HG02588 (cell line): ENCODE results near the gene RENBP.

ENCODE experiments used
- ATAC-seq: cut with Tn5 transposase; IDR thresholded peaks from one replicate; pipeline ENCODE4 v1.9.1; 2021; ENCODE audit warnings: mild to moderate bottlenecking, moderate library complexity; ENCODE audit not compliant: unreplicated experiment

RENBP gene

DNA sequence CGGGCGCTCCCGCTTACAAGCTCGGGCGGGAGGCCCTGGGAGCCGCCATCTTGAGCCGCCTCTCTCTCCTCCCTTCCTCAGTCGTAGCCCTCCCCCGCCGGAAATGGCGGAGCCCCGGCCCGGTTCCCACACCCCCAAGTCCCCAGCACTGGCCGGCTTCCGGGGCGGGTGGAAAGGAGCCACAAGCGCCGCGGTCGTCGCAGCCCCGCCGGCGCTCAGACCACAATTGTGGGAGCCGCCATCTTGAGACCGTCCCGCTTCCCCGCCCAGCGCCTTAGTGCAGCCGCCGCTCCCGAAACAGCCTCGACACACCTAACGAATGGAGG lies 26.6 kb upstream of the RENBP start:
- peak; percentile 35 for ATAC-seq

GRCh38 chrX:153970357-153971123 lies 26.1 kb upstream of the RENBP start:
- no peak for ATAC-seq

DNA sequence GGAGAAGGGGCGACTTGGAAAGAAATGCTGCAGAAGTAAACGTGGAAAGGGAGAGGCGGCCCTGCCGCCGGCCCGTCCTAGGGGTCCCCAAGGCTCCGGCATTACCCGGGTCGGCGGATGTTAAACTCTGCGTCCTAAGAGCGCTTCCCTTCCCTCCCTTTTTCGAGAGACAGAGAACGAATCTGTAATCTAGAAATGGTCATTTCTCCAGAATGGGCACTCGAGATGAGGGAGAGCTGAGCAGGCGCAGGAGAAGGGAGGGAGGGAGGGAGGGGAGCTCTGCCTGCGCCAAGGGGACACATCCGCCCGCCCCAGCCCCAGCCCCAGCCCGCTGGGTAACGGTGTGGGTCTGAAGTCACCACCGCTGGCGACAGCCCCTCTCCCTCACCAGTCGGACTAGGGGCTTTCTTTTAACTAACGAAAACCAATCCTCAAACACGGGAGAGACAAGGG lies 25.5 kb upstream of the RENBP start:
- no peak for ATAC-seq

- no peak for ATAC-seq
Observed at GRCh38 chrX:153969125-153969903, 24.9 kb upstream of the RENBP start.

DNA sequence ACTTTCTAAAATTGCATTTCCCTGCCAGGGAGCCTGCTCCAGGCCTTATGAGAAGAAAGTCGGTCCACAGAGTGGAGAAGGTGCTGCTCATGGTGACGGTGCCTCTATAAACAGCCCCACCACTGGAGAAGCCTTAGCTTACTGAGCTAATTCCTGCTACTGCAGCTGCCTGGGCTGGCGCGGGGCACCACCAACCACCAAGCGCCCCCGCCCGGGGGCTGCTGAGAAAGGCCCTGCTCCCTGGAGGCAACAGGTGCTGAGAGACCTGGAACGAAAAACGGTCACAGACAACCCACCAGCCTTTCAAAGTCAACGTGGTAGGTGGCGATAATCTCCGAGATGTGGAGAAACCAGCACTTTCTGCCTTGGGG lies 24.3 kb upstream of the RENBP start:
- no peak for ATAC-seq

- no peak for ATAC-seq
Observed at GRCh38 chrX:153968255-153968654, 23.8 kb upstream of the RENBP start.

DNA sequence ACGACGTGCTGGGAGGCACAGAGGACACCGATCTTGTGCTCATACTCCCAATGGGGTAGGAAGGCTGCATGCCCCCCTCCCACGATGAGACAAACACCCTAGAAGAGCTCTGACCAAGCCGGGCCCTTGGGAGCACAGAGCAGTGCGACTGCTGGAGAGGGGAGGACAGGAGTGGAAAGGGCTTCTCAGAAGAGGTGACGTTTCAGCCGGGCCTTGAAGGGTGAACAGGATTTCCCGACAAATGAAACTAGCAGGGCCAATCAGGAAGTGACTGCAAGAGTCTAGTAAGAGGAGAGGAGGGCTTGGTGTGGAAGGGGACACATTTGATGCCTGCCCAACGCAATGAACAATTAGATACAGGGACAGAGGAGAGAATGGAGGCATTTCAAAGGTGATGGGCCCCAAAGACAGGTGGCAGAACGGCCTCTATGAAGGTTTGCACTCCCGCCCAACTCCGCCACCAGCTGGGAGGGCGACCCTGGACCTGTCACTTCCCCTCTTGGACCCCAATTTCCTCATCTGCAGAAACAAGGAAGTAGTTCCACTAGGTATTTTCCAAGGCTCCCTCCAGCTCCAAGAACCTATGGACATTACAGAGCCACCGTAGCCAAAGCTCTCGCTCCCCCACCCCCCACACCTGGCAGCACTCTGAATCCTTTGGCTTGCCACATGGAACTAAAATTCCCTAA lies 23.2 kb upstream of the RENBP start:
- no peak for ATAC-seq

DNA sequence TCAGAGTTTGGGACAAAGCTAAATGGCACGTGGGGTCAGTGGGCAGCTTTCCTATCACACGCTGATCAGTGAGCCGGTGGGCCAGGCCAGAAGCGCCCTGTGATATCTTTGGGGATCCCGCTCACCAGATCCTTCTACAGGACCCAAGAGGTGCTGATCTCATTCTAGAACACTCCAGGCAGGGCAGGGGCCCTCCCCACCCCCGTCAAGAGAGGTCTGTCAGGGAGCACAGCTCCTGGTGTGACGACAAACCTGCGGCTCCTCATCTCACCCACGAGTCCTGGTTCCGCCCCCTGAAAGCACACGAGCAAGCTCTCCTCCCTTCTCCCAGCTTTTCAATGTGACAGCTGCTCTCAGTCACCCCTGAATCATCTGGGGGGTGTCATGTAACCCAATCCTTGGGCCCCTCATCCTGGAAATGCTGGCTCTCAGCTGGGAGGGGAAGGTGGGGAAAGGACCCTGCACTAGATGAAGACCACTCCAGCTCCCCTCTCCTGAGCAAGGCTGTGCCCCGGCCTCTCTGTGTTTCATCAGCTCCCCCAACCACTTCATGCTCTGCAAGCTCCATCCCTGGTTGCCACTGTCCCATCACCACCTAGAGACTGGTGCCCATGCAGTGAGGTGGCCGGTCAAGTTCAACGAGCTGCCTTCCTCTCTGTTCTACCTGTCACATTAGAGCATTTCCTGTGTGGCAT lies 22.5 kb upstream of the RENBP start:
- ATAC-seq, result no peak

DNA sequence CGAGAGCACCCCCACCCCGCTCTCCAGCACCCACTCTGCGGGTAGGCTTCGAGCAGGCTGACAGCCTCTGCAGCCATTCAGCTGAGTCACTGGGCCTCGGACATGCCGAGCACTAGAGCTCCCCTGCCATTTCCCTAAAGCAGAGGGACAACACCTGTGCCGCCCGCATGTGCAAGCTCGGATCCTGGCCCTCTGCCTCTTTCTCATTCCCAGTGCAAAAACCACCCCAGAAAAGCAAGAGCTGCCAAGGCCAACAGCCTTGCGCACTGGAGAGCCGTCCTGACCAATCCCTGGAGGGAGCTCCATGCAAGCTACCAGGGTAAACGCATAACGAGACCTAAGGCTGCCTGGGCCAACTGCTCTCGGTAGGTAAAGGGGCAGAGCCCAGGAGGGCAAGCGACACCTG lies 21.8 kb upstream of the RENBP start:
- no peak for ATAC-seq

- no peak for ATAC-seq
Observed at GRCh38 chrX:153965406-153965805, 21.0 kb upstream of the RENBP start.

DNA sequence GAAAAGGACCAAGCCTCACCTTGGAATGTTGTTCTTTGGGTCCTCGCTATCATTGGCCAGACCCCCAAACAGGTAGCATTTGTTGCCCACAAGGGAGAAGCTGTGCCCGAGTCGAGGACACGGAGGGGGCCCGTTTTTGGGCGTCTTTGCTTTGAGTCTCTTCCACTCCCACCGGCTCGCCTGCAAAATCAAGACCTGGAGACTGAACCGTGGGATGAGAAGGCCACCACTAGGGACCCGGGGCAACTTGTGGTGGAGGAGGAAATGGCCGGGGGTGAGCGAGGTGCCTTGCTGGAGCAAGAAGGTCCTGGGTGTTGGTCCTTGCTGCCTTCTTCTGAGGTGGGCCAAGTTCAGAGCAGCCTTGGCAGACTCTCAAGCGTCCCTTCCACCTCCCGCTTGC lies 19.7 kb upstream of the RENBP start:
- ATAC-seq, result no peak

DNA sequence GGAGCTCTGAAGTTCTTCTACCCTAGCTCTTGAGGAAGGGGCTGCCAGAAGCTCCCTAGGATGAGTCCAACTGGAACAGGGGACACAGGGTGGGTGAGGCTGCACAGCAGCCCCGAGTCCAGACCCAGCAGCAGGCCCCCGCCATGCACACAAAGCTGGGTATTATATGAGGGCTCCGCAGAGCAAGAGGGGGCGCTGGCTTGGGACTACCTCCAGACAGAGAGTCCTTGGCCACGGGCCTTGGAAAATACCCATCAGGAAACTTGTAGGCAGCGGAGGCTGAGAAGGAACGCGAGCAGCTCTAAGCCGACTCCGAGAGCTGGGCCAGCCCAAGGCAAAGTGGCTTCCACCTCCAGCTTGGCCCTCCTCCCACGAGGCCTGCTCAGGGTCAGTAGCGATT lies 19.1 kb upstream of the RENBP start:
- ATAC-seq, result no peak

- ATAC-seq, result no peak
Observed at GRCh38 chrX:153961292-153961691, 16.8 kb upstream of the RENBP start.

- no peak for ATAC-seq
Observed at GRCh38 chrX:153960786-153961185, 16.3 kb upstream of the RENBP start.

DNA sequence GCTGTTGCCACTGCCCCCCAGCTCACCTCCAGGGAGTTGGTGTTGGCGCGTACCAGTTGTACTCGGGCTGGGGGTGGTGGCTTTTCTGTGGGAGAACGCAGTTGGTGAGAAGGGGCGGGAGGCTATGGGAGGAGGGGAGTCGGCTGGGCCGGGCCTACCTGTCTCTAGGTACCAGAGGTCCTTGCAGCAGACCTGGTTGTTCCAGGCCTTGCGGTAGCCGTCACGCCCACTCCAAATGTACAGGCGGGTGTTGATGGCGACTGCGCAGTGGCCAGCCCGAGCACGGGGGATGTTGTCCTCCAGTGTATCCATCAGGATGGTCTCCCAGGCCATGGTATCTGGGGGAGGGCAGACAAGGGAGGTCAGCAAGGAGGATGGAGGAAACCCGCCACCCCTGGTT lies 15.6 kb upstream of the RENBP start:
- no peak for ATAC-seq

DNA sequence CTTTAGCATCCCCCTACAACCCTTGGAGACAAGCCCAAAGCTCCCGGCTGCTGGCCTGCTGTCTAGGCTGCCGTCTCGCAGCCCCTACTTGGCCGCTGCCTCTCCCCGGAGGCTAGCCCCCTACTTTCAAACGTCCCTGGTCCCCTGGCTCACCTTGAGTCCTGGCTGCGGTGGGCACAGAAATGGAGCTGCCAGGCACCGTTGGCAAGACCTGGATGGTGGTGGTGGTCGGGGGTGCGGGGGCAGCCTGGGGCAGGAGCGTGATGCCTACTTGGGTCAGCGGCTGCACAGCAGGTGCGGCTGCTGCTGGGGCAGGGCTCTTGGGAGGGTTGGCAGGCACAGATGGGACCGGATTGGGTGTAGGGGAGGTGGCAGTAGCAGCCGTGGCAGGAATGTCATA lies 15.2 kb upstream of the RENBP start:
- ATAC-seq, result no peak

- no peak for ATAC-seq
Observed at GRCh38 chrX:153958605-153959004, 14.2 kb upstream of the RENBP start.

DNA sequence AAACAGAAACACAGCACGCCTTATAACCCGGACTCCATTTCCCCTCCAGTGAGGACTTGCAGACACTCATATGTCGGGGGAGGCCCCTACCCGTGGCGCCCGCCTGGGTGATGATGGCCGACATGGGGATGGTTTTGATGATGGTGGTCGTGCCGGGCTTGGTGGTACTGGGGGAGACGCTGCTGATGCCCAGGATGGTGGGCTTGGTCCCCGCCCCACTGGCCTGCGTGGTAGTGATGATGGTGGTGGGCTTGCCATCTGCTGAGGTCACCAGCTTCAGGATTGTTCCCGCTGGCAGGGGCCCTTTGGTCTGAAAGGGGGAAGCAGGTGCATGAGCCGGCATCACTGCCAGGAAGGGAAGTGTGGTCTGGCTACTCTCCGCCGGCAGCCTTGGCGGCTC lies 12.8 kb upstream of the RENBP start:
- no peak for ATAC-seq

DNA sequence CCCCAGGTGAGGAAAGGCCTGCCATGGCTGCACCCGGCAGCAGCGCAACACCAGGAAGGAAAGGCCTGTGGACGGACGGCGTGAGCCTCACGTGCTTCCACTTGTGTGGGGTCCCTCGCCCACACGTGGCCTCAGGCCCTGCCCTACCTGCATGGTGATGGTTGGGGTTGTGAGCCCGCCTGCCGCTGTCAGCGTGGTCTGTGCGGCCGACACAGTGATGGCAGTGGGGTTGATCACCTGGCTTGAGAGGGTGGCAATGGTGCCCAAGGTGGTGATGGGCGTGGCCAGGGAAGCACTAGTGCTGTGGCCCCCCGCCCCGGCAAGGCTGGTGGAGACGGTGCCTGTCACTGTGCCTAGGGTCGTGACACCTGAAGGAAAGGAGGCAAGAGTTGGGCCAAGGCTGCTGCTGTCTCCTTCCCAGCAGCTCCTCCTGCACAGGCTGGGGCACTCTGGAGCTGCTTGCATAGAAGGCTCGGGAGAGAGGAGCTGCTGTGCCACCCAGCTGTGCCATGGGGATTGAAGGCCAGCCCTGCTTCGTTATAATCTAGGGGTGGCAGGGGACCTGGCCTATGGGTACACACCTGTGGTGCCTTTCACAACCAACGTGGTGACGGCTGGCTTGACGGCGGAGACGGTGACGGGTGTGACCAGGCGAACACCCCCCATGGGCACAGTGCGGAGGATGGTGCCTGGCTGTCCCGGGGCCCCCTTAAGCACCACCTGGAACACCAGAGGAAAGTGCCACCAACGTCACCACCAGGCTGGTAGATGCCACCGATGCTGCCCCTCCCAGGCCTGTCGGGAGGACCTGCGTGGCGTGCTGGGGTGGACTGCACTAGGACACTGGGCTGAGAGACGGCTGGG lies 11.8 kb upstream of the RENBP start:
- ATAC-seq, result no peak

GRCh38 chrX:153955228-153955732 lies 10.8 kb upstream of the RENBP start:
- no peak for ATAC-seq
